ENCODE measurements around the gene QSOX2. TPM values are rescaled to one million over a fixed set of nuclear protein-coding genes. Genes with fewer than 3 reads are reported as not detected.

QSOX2 gene
- total and polyA plus RNA-seq, 10 donors = 12.3 to 20.3 (median 16.9) TPM

- H3K36me3 ChIP-seq = no peaks in the 10 kb centered on the region
- H3K9me3 ChIP-seq = no peaks in the 10 kb centered on the region
- H3K27ac ChIP-seq = no peak overlapping the region
- peaks cover 0 to 71% (median 29%) of the 10 kb centered on the region in 7 donors for H3K27me3 ChIP-seq (replicated peaks in 1 of 7)
- WGBS, 5 donors = 84 to 90% (median 87%) methylated on average over 13 to 18 of the region's 18 CpGs
- H3K4me1 ChIP-seq = no peaks in the 10 kb centered on the region
- TF ChIP-seq POLR2A (IDR thresholded peaks at IDR 0.05) = no peak
- TF ChIP-seq CTCF (IDR thresholded peaks at IDR 0.05 in 8 of 11, conservative IDR thresholded peaks at IDR 0.05 in 3 of 11) = no peak
- TF ChIP-seq POLR2AphosphoS5 (IDR thresholded peaks at IDR 0.05) = no peak
- DNase-seq = no peak
- intact Hi-C loops (cut with DNase I; ENCODE audit: low total_unique reads) = no loop called here
- H3K4me3 ChIP-seq = no peak overlapping the region
Measured at GRCh38 chr9:136182850-136183422, 62.7 kb downstream of the QSOX2 start.

- TF ChIP-seq POLR2A (IDR thresholded peaks at IDR 0.05) = no peak
- DNase-seq = no peak
- H3K27ac ChIP-seq = no peak overlapping the region
- no peak overlapping the region for H3K4me3 ChIP-seq
- intact Hi-C loops (cut with DNase I; ENCODE audit: low total_unique reads) = no loop called here
- no peaks in the 10 kb centered on the region for H3K4me1 ChIP-seq
- WGBS, 5 donors = 84 to 94% (median 89%) methylated on average over 13 to 14 of the region's 14 CpGs
- peaks cover 0 to 71% (median 24%) of the 10 kb centered on the region in 7 donors for H3K27me3 ChIP-seq (replicated peaks in 1 of 7)
- H3K36me3 ChIP-seq = no peaks in the 10 kb centered on the region
- H3K9me3 ChIP-seq = no peaks in the 10 kb centered on the region
Measured at GRCh38 chr9:136182420-136182787, 63.2 kb downstream of the QSOX2 start.

GRCh38 chr9:136181784-136182419 lies 63.7 kb downstream of the QSOX2 start:
- H3K27ac ChIP-seq = no peak overlapping the region
- no peak for DNase-seq
- no peaks in the 10 kb centered on the region for H3K36me3 ChIP-seq
- no peak for TF ChIP-seq CTCF (IDR thresholded peaks at IDR 0.05 in 8 of 11, conservative IDR thresholded peaks at IDR 0.05 in 3 of 11)
- no peak for TF ChIP-seq POLR2AphosphoS5 (IDR thresholded peaks at IDR 0.05)
- no peak for TF ChIP-seq POLR2A (IDR thresholded peaks at IDR 0.05)
- peaks cover 0 to 71% (median 20%) of the 10 kb centered on the region in 7 donors for H3K27me3 ChIP-seq (replicated peaks in 1 of 7)
- no peaks in the 10 kb centered on the region for H3K9me3 ChIP-seq
- no peak overlapping the region for H3K4me3 ChIP-seq
- intact Hi-C loops (cut with DNase I; ENCODE audit: low total_unique reads) = no loop called here
- 37 to 78% (median 62%) methylated on average over 4 to 8 of the region's 8 CpGs for WGBS, 5 donors
- no peaks in the 10 kb centered on the region for H3K4me1 ChIP-seq

- Histone ChIP-seq H3K36me3 (no peaks in the 10 kb centered on the region), H3K4me1 (no peaks in the 10 kb centered on the region), H3K27ac (no peak overlapping the region), H3K9me3 (no peaks in the 10 kb centered on the region), H3K4me3 (no peak overlapping the region), H3K27me3 (replicated peaks in 1 of 7) (peaks cover 0 to 62% (median 7%) of the 10 kb centered on the region in 7 donors)
- intact Hi-C loops (cut with DNase I; ENCODE audit: low total_unique reads) = no loop called here
- TF ChIP-seq POLR2AphosphoS5 (IDR thresholded peaks at IDR 0.05) (no peak), CTCF (IDR thresholded peaks at IDR 0.05 in 8 of 11, conservative IDR thresholded peaks at IDR 0.05 in 3 of 11) (no peak), POLR2A (IDR thresholded peaks at IDR 0.05) (no peak)
- no peak for DNase-seq
- WGBS, 5 donors = 68 to 80% (median 72%) methylated on average over 10 to 11 of the region's 11 CpGs
Measured at GRCh38 chr9:136180586-136180985, 65.0 kb downstream of the QSOX2 start.
